Upper lobe of left lung (tissue), 6 donors: Measurements from ENCODE around the gene GP2. TPM values are rescaled to one million over a fixed set of nuclear protein-coding genes. Genes with fewer than 3 reads are reported as not detected.

Experiments
- ATAC-seq, 2 donors: fragments of 200-7000 bp; cut with Tn5 transposase; one replicate each; pipeline ENCODE4 v1.9.1; 2022; ENCODE audit warnings: mild to moderate bottlenecking in 2 of 2, moderate library complexity in 2 of 2; ENCODE audit not compliant: low FRiP score in 2 of 2
- DNase-seq, 2 donors: peaks; one replicate each; pipeline ENCODE4 v3.0.0-alpha.2; 2019 to 2020
- H3K27ac ChIP-seq, 4 donors: fragments of 200-600 bp; sonication (generic); one replicate each; pipeline ENCODE4 v1.5.1; 2016 to 2019
- H3K27me3 ChIP-seq, 4 donors: fragments of 200-600 bp; sonication (generic); one replicate each; pipeline ENCODE4 v1.5.1; 2017 to 2019
- H3K36me3 ChIP-seq, 4 donors: fragments of 200-600 bp; sonication (generic); one replicate each; pipeline ENCODE4 v1.5.1; 2016 to 2019
- H3K4me1 ChIP-seq, 4 donors: fragments of 200-600 bp; sonication (generic); one replicate each; pipeline ENCODE4 v1.5.1; 2018 to 2019
- H3K4me3 ChIP-seq, 4 donors: fragments of 200-600 bp; sonication (generic); one replicate each; pipeline ENCODE4 v1.5.1; 2017 to 2019; ENCODE audit warnings: mild to moderate bottlenecking in 2 of 4, moderate library complexity in 1 of 4
- H3K9me3 ChIP-seq, 4 donors: fragments of 200-600 bp; sonication (generic); one replicate each; pipeline ENCODE4 v1.5.1; 2018 to 2019
- CTCF ChIP-seq, 6 experiments: fragments of 450-650 bp in 4 of 6; fragments of 200-600 bp in 2 of 6; sonication (generic) in 2 of 6; IDR thresholded peaks; one replicate each; pipeline ENCODE4 v1.5.1; 2016 to 2019; ENCODE audit warnings: antibody characterized with exemption in 6 of 6
- EP300 ChIP-seq, 4 donors: sonication (generic); formaldehyde crosslinking; IDR thresholded peaks; one replicate each; pipeline ENCODE4 v1.5.1; 2017; ENCODE audit warnings: antibody characterized with exemption in 4 of 4, control low read depth in 2 of 4
- POLR2A ChIP-seq, 4 donors: fragments of 450-650 bp; IDR thresholded peaks; one replicate each; pipeline ENCODE4 v1.5.1; 2016 to 2017; ENCODE audit warnings: antibody characterized with exemption in 4 of 4, mild to moderate bottlenecking in 2 of 4
- POLR2AphosphoS5 ChIP-seq, 2 donors: sonication (generic); formaldehyde crosslinking; IDR thresholded peaks; one replicate each; pipeline ENCODE4 v1.5.1; 2017; ENCODE audit warnings: antibody characterized with exemption in 2 of 2
- WGBS, 2 donors: methylation state at CpG; one replicate each; pipeline ENCODE4 v1.1.5; 2017 to 2018; 5-methylcytosine and 5-hydroxymethylcytosine counted together
- total RNA-seq, 6 donors: library from RNA; depleted of rRNA in 4 of 6; stranded (reverse); fragments of >200 nt in 4 of 6; gene quantifications; one replicate each; pipeline versions ENCODE4 v1.1.0 to v1.2.1, GENCODE V29; 2016 to 2021
- donor health status: DM: no; HTN: no; CAD: no; lungs with moderate emphysema.
- donor health status: DM: no; HTN: yes; CAD: no; lungs with severe emphysema.

The GP2 gene
- total RNA-seq, 6 donors from 2014 or later, result 0.39 to 15.4 (median 4.9) TPM; not detected in 2

- no peak overlapping the region for H3K4me3 ChIP-seq
- ATAC-seq (no peak), DNase-seq (no peak)
- no peak for TF ChIP-seq EP300 (IDR thresholded peaks at IDR 0.05)
- TF ChIP-seq CTCF (IDR thresholded peaks at IDR 0.05), result no peak
- no peak for TF ChIP-seq POLR2AphosphoS5 (IDR thresholded peaks at IDR 0.05)
- TF ChIP-seq POLR2A (IDR thresholded peaks at IDR 0.05), result no peak
- no peaks in the 10 kb centered on the region for H3K4me1 ChIP-seq
- no peaks in the 10 kb centered on the region for H3K36me3 ChIP-seq
- 48 to 59% methylated on average over 2 of the region's 2 CpGs for WGBS, 2 donors
- no peaks in the 10 kb centered on the region for H3K9me3 ChIP-seq
- no peak overlapping the region for H3K27ac ChIP-seq
- H3K27me3 ChIP-seq, result no peaks in the 10 kb centered on the region
Measured at GRCh38 chr16:20359997-20360396, 32.7 kb upstream of the GP2 start.

GRCh38 chr16:20355114-20355782 lies 27.9 kb upstream of the GP2 start:
- Histone ChIP-seq H3K4me3 (no peak overlapping the region), H3K9me3 (no peaks in the 10 kb centered on the region), H3K4me1 (no peaks in the 10 kb centered on the region), H3K27me3 (no peaks in the 10 kb centered on the region), H3K36me3 (no peaks in the 10 kb centered on the region), H3K27ac (no peak overlapping the region)
- WGBS, 2 donors, result 68 to 75% methylated on average over 7 of the region's 7 CpGs
- no peak for DNase-seq
- TF ChIP-seq CTCF (IDR thresholded peaks at IDR 0.05) (no peak), EP300 (IDR thresholded peaks at IDR 0.05) (no peak), POLR2AphosphoS5 (IDR thresholded peaks at IDR 0.05) (no peak), POLR2A (IDR thresholded peaks at IDR 0.05) (no peak)
- no peak for ATAC-seq

GRCh38 chr16:20353379-20353778 lies 26.1 kb upstream of the GP2 start:
- Histone ChIP-seq H3K4me3 (no peak overlapping the region), H3K27me3 (no peaks in the 10 kb centered on the region), H3K9me3 (no peaks in the 10 kb centered on the region), H3K27ac (no peak overlapping the region), H3K4me1 (no peaks in the 10 kb centered on the region), H3K36me3 (no peaks in the 10 kb centered on the region)
- ATAC-seq (no peak), DNase-seq (no peak)
- TF ChIP-seq POLR2AphosphoS5 (IDR thresholded peaks at IDR 0.05) (no peak), EP300 (IDR thresholded peaks at IDR 0.05) (no peak), CTCF (IDR thresholded peaks at IDR 0.05) (no peak), POLR2A (IDR thresholded peaks at IDR 0.05) (no peak)

GRCh38 chr16:20352615-20353014 lies 25.3 kb upstream of the GP2 start, which contains the start of gene UMOD:
TSS of gene UMOD (minus strand) at chr16:20352715. CDS start at chr16:20350737, 1,978 bp downstream.
- H3K4me3 ChIP-seq, result no peak within 1 kb of the TSS
- WGBS, 2 donors, result 74 to 79% methylated on average over 2 of the region's 2 CpGs
- no peak for ATAC-seq

More at GRCh38 chr16:20352615-20353014, 25.3 kb upstream of the GP2 start, which contains the start of gene UMOD:
- Histone ChIP-seq H3K27ac (no peak within 1 kb of the TSS), H3K36me3 (no peaks in the 10 kb centered on the region), H3K4me1 (no peaks in the 10 kb centered on the region), H3K27me3 (peaks cover 0 to 4% (median 0%) of the 10 kb centered on the region in 4 donors), H3K9me3 (no peaks in the 10 kb centered on the region)
- no peak for TF ChIP-seq EP300 (IDR thresholded peaks at IDR 0.05)
- TF ChIP-seq POLR2AphosphoS5 (IDR thresholded peaks at IDR 0.05), result no peak
- TF ChIP-seq POLR2A (IDR thresholded peaks at IDR 0.05), result no peak
- TF ChIP-seq CTCF (IDR thresholded peaks at IDR 0.05), result no peak
- DNase-seq, result no peak
